GM12878 (cell line): ENCODE results near the gene TET1.

ENCODE experiments used
- CREB1 ChIP-seq: IDR thresholded peaks from 2 replicates; pipeline ENCODE4 v1.6.1; 2012; ENCODE audit warnings: low read depth, mild to moderate bottlenecking, inconsistent platforms
- CREM ChIP-seq: IDR thresholded peaks from 2 replicates; pipeline ENCODE4 v1.6.1; 2014; ENCODE audit warnings: antibody characterized with exemption, low read depth
- EZH2 ChIP-seq: IDR thresholded peaks from 2 replicates; pipeline ENCODE4 v1.6.1; 2012; ENCODE audit warnings: low read depth, mild to moderate bottlenecking, control low read depth, inconsistent platforms, low read length, borderline replicate concordance; ENCODE audit not compliant: control insufficient read depth
- GABPA ChIP-seq: IDR thresholded peaks from 2 replicates; pipeline ENCODE4 v1.6.1; 2014; ENCODE audit warnings: antibody characterized with exemption, low read depth, mild to moderate bottlenecking, inconsistent platforms
- MEF2A ChIP-seq: IDR thresholded peaks from 2 replicates; pipeline ENCODE4 v1.6.1; 2011; ENCODE audit warnings: low read depth, mild to moderate bottlenecking, low read length, moderate library complexity; ENCODE audit not compliant: insufficient read depth
- MXI1 ChIP-seq: fragments of 150-350 bp; IDR thresholded peaks from 2 replicates; pipeline ENCODE4 v1.6.1; 2011; ENCODE audit warnings: low read depth, mild to moderate bottlenecking, inconsistent platforms, low read length, improper control_type of control experiment
- NRF1 ChIP-seq: conservative IDR thresholded peaks from 2 replicates; pipeline ENCODE4 v1.6.1; 2011; ENCODE audit warnings: mild to moderate bottlenecking, low read depth, low read length, improper control_type of control experiment
- PML ChIP-seq: IDR thresholded peaks from 2 replicates; pipeline ENCODE4 v1.6.1; 2012; ENCODE audit warnings: low read length, inconsistent platforms
- POLR2A ChIP-seq: IDR thresholded peaks from 2 replicates; pipeline ENCODE4 v1.6.1; 2011; ENCODE audit warnings: low read depth, mild to moderate bottlenecking, low read length
- TF ChIP-seq, protein P1 (sequence below), 3 experiments: IDR thresholded peaks in 2 of 3; conservative IDR thresholded peaks in 1 of 3; 2 replicates each; pipeline ENCODE4 v1.5.1; 2011; ENCODE audit warnings: low read depth in 3 of 3, low read length in 3 of 3, mild to moderate bottlenecking in 3 of 3, control low read depth in 2 of 3, moderate library complexity in 2 of 3, inconsistent platforms in 1 of 3, mixed read lengths in 1 of 3; ENCODE audit not compliant: control insufficient read depth in 2 of 3, insufficient read depth in 1 of 3; ENCODE audit errors: extremely low read depth in 1 of 3

DNA sequence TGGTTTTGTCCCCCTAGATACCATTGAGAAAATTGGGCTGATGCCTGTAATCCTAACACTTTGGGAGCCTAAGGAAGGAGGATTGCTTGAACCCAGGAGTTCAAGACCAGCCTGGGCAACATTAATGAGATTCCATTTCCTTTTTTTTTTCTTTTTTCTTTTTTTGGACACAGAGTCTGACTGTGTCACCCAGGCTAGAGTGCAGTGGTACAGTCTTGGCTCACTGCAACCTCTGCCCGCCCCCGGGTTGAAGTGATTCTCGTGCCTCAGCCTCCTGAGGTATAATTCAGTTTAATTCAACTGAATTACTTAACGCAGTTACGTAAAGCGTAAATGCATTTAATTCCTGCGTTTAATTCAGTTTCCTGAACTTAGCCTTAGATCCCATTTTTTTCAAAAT, 174.2 kb downstream of the TET1 start:
- TF ChIP-seq MEF2A (no peak), GABPA (no peak), NRF1 (no peak), PML (no peak), MXI1 (no peak), CREM (no peak), EZH2 (no peak), POLR2A (no peak), CREB1 (no peak)
- TF ChIP-seq, protein P1, sequence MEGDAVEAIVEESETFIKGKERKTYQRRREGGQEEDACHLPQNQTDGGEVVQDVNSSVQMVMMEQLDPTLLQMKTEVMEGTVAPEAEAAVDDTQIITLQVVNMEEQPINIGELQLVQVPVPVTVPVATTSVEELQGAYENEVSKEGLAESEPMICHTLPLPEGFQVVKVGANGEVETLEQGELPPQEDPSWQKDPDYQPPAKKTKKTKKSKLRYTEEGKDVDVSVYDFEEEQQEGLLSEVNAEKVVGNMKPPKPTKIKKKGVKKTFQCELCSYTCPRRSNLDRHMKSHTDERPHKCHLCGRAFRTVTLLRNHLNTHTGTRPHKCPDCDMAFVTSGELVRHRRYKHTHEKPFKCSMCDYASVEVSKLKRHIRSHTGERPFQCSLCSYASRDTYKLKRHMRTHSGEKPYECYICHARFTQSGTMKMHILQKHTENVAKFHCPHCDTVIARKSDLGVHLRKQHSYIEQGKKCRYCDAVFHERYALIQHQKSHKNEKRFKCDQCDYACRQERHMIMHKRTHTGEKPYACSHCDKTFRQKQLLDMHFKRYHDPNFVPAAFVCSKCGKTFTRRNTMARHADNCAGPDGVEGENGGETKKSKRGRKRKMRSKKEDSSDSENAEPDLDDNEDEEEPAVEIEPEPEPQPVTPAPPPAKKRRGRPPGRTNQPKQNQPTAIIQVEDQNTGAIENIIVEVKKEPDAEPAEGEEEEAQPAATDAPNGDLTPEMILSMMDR (IDR thresholded peaks at IDR 0.05 in 2 of 3, conservative IDR thresholded peaks at IDR 0.05 in 1 of 3; ENCODE audit: control insufficient read depth in 2 of 3, extremely low read depth in 1 of 3, insufficient read depth in 1 of 3, low read depth in 3 of 3, low read length in 3 of 3), result no peak
